ENCODE data around the gene CCHCR1.
"Not testable (repeated sequence)": the region's sequence is repeated elsewhere in the genome, so short reads cannot be mapped to it uniquely, and the experiment has no call there.

The CCHCR1 gene

DNA sequence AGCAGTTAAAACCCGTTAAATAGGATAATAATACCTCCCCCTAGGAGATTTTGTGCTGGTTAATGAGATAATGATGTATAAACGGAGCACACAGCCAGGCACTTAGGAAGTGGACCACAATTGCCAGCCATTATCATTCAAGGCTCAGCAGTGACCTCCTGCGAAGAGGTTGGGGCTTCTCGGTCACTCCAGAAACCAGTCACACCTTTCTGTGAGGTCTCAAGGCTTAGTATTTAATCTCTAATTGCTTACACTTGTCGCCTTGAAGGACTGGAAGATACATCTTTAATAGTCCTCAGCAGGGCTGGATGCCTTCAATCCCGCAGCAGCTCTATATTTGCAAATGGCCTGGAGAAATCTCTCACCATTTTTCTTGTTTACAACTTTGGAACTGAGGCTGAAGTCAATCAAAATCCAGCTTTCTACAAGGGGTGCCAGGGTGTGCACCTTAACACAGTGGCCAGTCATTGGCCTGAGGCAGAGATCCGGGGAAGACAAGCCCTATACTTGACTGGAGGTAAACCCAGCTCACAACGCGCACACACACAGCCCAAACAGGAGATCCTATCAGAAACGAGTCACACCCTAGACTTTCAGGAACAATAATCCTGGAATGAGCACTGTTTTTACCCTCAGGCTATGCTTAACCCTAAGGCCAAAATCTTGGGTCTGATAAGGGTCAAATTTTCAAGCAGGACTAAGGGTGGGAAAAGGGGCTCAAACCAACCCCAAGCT is 11.7 kb upstream of the CCHCR1 start:
- H4K20me1 ChIP-seq (ENCODE audit: low read depth, low read length): no peaks in the 10 kb centered on the region
- no peaks in the 10 kb centered on the region for H3K36me3 ChIP-seq (ENCODE audit: low read length)
- no peak overlapping the region for H2AFZ ChIP-seq (ENCODE audit: low read depth, low read length, severe bottlenecking)
- no peak overlapping the region for H3K9ac ChIP-seq (ENCODE audit: low read length)
- H3K4me3 ChIP-seq (ENCODE audit: insufficient read depth, low read length, poor library complexity, severe bottlenecking): no peak overlapping the region
- H3K27me3 ChIP-seq (ENCODE audit: low read length): no peaks in the 10 kb centered on the region
- H3K4me2 ChIP-seq (ENCODE audit: low read depth, low read length, poor library complexity, severe bottlenecking): no peak overlapping the region
- TF ChIP-seq EZH2phosphoT487 (conservative IDR thresholded peaks at IDR 0.05; ENCODE audit: low read length): no peak
- TF ChIP-seq, protein P1, sequence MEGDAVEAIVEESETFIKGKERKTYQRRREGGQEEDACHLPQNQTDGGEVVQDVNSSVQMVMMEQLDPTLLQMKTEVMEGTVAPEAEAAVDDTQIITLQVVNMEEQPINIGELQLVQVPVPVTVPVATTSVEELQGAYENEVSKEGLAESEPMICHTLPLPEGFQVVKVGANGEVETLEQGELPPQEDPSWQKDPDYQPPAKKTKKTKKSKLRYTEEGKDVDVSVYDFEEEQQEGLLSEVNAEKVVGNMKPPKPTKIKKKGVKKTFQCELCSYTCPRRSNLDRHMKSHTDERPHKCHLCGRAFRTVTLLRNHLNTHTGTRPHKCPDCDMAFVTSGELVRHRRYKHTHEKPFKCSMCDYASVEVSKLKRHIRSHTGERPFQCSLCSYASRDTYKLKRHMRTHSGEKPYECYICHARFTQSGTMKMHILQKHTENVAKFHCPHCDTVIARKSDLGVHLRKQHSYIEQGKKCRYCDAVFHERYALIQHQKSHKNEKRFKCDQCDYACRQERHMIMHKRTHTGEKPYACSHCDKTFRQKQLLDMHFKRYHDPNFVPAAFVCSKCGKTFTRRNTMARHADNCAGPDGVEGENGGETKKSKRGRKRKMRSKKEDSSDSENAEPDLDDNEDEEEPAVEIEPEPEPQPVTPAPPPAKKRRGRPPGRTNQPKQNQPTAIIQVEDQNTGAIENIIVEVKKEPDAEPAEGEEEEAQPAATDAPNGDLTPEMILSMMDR (IDR thresholded peaks at IDR 0.05; ENCODE audit: insufficient read depth, low read length, poor library complexity, severe bottlenecking): no peak
- H3K9me2 ChIP-seq (replicated peaks; ENCODE audit: insufficient read depth, low read length): no peaks in the 10 kb centered on the region
- no peaks in the 10 kb centered on the region for H3F3A ChIP-seq (ENCODE audit: insufficient read depth)
- no peak overlapping the region for H3K27ac ChIP-seq (ENCODE audit: low read depth, low read length)
- H3K79me2 ChIP-seq (ENCODE audit: insufficient read depth, low read length): no peaks in the 10 kb centered on the region
- no peaks in the 10 kb centered on the region for H3K9me3 ChIP-seq (ENCODE audit: insufficient read depth, low read length)

DNA sequence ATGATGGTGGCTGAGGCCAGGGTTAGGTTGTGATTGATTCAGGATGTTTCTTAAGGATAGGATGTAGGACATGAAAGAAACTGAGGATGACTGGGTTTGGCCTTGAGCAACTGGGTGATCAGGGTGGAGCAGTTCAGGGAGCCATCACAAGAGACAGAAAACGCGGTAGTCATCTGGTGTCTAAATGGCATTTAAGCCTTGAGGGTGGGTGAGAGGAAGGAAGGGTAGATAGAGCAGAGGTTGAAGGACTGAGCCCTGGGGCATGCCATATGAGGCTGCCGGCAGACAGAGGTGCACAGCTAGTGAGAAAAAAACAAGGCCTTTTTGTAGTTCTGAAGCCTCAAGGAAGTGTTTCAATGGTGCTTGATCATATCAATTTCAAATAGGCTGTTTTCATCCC is 11.0 kb upstream of the CCHCR1 start:
- no peaks in the 10 kb centered on the region for H3K9me3 ChIP-seq (ENCODE audit: insufficient read depth, low read length)
- H3F3A ChIP-seq (ENCODE audit: insufficient read depth): 0 out of 2 replicates have a peak, but pooled peaks cover 5% of the 10 kb centered on the region
- no peaks in the 10 kb centered on the region for H3K27me3 ChIP-seq (ENCODE audit: low read length)
- no peak overlapping the region for H3K4me3 ChIP-seq (ENCODE audit: insufficient read depth, low read length, poor library complexity, severe bottlenecking)
- no peak overlapping the region for H3K4me2 ChIP-seq (ENCODE audit: low read depth, low read length, poor library complexity, severe bottlenecking)
- no peak overlapping the region for H3K27ac ChIP-seq (ENCODE audit: low read depth, low read length)
- 0 out of 2 replicates have a peak, but pooled peaks cover 3% of the 10 kb centered on the region for H3K36me3 ChIP-seq (ENCODE audit: low read length)
- H2AFZ ChIP-seq (ENCODE audit: low read depth, low read length, severe bottlenecking): no peak overlapping the region
- H3K9ac ChIP-seq (ENCODE audit: low read length): no peak overlapping the region
- no peaks in the 10 kb centered on the region for H3K79me2 ChIP-seq (ENCODE audit: insufficient read depth, low read length)
- no peaks in the 10 kb centered on the region for H3K9me2 ChIP-seq (replicated peaks; ENCODE audit: insufficient read depth, low read length)
- no peaks in the 10 kb centered on the region for H4K20me1 ChIP-seq (ENCODE audit: low read depth, low read length)
- no peak for TF ChIP-seq EZH2phosphoT487 (conservative IDR thresholded peaks at IDR 0.05; ENCODE audit: low read length)
- TF ChIP-seq, protein P1 (IDR thresholded peaks at IDR 0.05; ENCODE audit: insufficient read depth, low read length, poor library complexity, severe bottlenecking): no peak

DNA sequence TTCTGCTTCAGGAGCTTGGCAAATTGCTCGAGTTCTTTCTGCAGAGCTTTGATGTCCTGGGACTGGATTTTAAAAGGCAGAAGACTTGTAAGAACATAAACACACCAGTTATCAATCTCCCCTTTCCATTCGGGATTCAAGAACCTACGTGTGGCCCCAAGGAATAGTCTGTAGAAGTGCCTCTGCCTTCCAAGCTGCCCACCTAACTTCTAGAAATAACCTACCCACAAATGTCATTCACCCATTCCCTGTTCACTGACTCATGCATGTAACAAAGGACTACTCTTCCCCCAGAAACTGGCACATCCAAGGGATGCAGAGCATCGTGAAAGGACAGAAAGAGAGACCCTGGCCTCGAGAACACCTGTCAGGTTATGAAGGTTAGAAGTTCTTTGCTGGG is 8.4 kb upstream of the CCHCR1 start:
- TF ChIP-seq, protein P1 (IDR thresholded peaks at IDR 0.05; ENCODE audit: insufficient read depth, low read length, poor library complexity, severe bottlenecking): no peak
- no peak for TF ChIP-seq EZH2phosphoT487 (conservative IDR thresholded peaks at IDR 0.05; ENCODE audit: low read length)
- H3K9me2 ChIP-seq (replicated peaks; ENCODE audit: insufficient read depth, low read length): no peaks in the 10 kb centered on the region
- H3K4me2 ChIP-seq (ENCODE audit: low read depth, low read length, poor library complexity, severe bottlenecking): no peak overlapping the region
- H3F3A ChIP-seq (ENCODE audit: insufficient read depth): 0 out of 2 replicates have a peak, but pooled peaks cover 5% of the 10 kb centered on the region
- no peak overlapping the region for H3K27ac ChIP-seq (ENCODE audit: low read depth, low read length)
- H2AFZ ChIP-seq (ENCODE audit: low read depth, low read length, severe bottlenecking): no peak overlapping the region
- H4K20me1 ChIP-seq (ENCODE audit: low read depth, low read length): no peaks in the 10 kb centered on the region
- no peaks in the 10 kb centered on the region for H3K9me3 ChIP-seq (ENCODE audit: insufficient read depth, low read length)
- 0 out of 2 replicates have a peak, but pooled peaks cover 9% of the 10 kb centered on the region for H3K36me3 ChIP-seq (ENCODE audit: low read length)
- no peak overlapping the region for H3K9ac ChIP-seq (ENCODE audit: low read length)
- H3K79me2 ChIP-seq (ENCODE audit: insufficient read depth, low read length): no peaks in the 10 kb centered on the region; the same call in 1 of the 2 replicates
- no peaks in the 10 kb centered on the region for H3K27me3 ChIP-seq (ENCODE audit: low read length)
- H3K4me3 ChIP-seq (ENCODE audit: insufficient read depth, low read length, poor library complexity, severe bottlenecking): no peak overlapping the region

DNA sequence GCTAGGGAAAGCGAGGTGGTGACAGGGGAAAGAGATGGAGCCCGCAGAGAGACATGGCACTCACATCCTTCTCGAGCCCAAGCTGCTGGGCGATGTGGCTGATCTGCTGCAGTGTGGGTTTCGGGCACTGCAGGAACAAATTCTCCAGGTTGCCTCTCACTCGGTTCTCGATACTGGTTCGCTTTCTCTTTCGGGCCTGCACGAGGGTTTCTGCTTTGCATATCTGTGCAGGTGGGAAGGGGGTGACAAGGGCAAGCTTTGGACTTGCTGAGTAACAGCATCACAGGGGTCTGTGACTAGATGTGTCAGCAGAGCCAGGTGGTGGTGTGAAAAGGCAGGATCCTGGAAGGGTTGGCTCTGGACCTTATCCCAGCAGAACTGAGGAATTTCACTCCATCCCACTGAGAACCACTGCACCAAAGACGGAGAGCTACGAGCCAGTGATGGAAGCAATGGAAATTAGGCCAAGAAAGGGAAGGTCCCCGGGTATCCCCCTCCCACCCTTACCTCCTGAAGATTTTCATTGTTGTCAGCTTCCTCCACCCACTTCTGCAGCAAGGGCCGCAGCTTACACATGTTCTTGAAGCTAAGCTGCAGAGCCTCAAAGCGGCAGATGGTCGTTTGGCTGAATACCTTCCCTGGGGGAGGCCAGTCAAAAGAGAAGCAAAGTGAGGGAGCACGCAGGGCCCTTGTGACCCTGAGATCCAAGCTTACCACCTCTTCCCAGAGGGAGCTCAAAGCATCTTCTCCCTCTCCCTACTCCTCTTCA is 7.6 kb upstream of the CCHCR1 start:
- H3K36me3 ChIP-seq (ENCODE audit: low read length); H3K9me2 ChIP-seq (replicated peaks; ENCODE audit: insufficient read depth, low read length); H3K27me3 ChIP-seq (ENCODE audit: low read length); H3K4me3 ChIP-seq (ENCODE audit: insufficient read depth, low read length, poor library complexity, severe bottlenecking); H4K20me1 ChIP-seq (ENCODE audit: low read depth, low read length); H3K79me2 ChIP-seq (ENCODE audit: insufficient read depth, low read length); H2AFZ ChIP-seq (ENCODE audit: low read depth, low read length, severe bottlenecking); H3K9ac ChIP-seq (ENCODE audit: low read length); H3K9me3 ChIP-seq (ENCODE audit: insufficient read depth, low read length); H3F3A ChIP-seq (ENCODE audit: insufficient read depth); H3K27ac ChIP-seq (ENCODE audit: low read depth, low read length); H3K4me2 ChIP-seq (ENCODE audit: low read depth, low read length, poor library complexity, severe bottlenecking): not testable (repeated sequence)

DNA sequence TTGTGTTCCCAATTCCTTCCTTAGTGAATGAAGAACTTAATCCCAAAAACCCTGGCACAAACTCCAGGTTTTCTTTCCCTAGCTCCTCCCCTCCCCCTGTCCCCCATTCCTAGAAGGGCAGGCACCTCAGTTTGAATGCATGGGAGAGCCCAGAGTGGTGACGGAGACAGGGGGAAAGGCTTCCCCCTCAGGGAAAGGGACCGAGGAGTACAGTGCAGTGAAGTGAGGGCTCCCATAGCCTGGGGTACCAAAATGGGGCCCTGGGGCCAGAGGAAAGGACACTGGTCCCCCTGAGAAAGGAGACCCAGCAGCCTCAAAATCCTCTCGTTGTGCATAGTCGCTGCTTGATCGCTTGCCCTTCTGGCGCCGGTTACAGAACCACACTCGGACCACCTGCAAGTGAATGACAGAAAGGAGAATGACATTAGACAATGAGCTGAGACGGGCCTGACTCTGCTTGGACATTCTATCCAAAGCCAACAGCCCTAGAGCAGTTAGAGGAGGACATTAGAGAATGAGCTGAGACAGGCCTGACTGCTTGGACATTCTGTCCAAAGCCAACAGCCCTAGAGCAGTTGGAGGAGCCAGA is 7.0 kb upstream of the CCHCR1 start:
- H3K4me3 ChIP-seq (ENCODE audit: insufficient read depth, low read length, poor library complexity, severe bottlenecking); H3K27me3 ChIP-seq (ENCODE audit: low read length); H3K27ac ChIP-seq (ENCODE audit: low read depth, low read length); H3K79me2 ChIP-seq (ENCODE audit: insufficient read depth, low read length); H4K20me1 ChIP-seq (ENCODE audit: low read depth, low read length); H3F3A ChIP-seq (ENCODE audit: insufficient read depth); H3K9ac ChIP-seq (ENCODE audit: low read length); H3K9me3 ChIP-seq (ENCODE audit: insufficient read depth, low read length); H3K36me3 ChIP-seq (ENCODE audit: low read length); H2AFZ ChIP-seq (ENCODE audit: low read depth, low read length, severe bottlenecking); H3K4me2 ChIP-seq (ENCODE audit: low read depth, low read length, poor library complexity, severe bottlenecking); H3K9me2 ChIP-seq (replicated peaks; ENCODE audit: insufficient read depth, low read length): not testable (repeated sequence)
